IPS-18c (cell line): ENCODE data around the gene ORAI2.

Experiments
- H3K4me3 ChIP-seq: 2 replicates; pipeline ENCODE4 v1.7.0; 2013; ENCODE audit warnings: low read depth, mild to moderate bottlenecking, low read length, moderate library complexity; ENCODE audit not compliant: insufficient read depth
- H3K9me3 ChIP-seq: one replicate; pipeline ENCODE4 v1.6.1; 2013; ENCODE audit warnings: mild to moderate bottlenecking, low read length, moderate library complexity; ENCODE audit not compliant: control insufficient read depth, insufficient read depth

Gene ORAI2

DNA sequence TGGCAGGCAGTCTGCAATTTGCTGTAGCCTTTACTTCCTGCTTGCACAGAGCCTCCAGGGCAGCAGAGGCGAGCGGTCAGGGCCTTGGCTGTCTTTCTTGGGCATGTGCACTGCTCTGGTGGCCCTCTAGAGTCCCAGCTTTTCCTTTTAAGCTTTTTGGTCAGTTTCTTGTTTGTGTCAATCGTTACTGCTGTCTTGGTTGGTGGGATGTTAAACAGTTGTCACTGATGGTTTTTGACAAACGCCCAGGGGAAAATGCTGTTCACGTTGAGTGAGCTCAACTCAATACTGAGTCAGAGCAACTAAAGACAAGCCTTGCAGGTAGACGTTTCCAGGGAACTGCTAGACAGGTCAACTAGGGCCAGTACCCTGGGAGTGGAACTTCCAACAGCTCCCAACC, 23.3 kb upstream of the ORAI2 start:
- Histone ChIP-seq H3K9me3 (no peaks in the 10 kb centered on the region), H3K4me3 (no peak overlapping the region)

GRCh38 chr7:102410918-102411317, 22.5 kb upstream of the ORAI2 start:
- no peak overlapping the region for H3K4me3 ChIP-seq

DNA sequence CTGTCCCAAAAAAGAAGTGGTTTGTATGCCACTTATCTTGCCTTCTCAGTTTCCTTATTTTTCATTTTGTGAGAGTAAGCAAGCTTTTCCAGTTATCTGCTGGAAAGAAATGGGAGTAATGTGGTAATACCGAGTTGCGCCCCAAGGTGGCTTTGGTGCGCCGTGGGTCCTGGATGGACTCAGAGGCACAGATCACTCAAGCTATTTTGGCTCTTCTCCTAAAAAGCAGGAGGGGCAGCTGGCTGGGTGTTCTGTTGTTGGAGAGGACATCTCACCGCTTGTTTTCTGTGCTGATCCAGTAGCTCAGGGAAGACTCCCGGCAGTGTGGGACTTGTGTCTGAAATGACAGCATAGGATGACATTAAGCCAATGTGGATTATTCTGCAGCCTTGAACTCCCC, 20.8 kb upstream of the ORAI2 start:
- Histone ChIP-seq H3K9me3 (no peaks in the 10 kb centered on the region), H3K4me3 (no peak overlapping the region)

More at GRCh38 chr7:102410918-102411317, 22.5 kb upstream of the ORAI2 start:
- H3K9me3 ChIP-seq = no peaks in the 10 kb centered on the region

DNA sequence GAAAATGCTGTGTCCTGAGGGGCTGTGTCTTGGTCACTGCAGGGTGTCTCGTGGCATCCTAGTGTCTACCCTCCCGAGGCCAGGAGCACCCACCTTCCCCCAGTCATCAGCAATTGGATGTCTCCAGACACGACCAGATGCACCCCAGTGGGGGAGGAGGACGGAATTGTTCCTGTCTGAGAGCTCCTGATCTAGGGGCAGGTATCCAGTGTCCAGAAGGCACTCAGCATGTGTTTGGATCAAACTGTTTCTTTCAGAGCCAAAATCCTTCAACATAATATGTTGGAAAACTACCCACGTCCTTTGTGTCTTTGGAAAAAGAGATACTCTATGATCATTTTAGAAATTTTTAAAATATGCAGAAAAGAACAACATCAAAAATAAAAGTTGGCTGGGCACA, 20.3 kb upstream of the ORAI2 start:
- Histone ChIP-seq H3K9me3 (no peaks in the 10 kb centered on the region), H3K4me3 (no peak overlapping the region)

DNA sequence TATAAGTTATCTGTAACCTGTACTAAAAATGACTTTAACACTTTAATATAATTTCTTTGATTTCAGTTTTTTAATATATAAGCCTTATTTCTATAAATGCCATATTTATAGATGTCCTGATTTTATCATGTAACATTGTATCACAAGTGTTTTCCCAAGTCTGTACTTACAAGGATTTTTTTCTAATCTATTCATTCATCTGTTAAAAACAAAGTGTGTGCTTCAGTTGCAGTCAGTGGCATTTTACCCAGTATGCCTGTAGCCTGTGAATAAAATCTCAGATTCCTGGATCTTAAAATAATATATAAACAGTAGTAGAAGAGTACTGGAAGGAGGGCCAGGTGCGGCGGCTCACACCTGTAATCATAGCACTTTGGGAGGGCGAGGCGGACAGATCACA, 19.8 kb upstream of the ORAI2 start:
- H3K4me3 ChIP-seq = no peak overlapping the region
- no peaks in the 10 kb centered on the region for H3K9me3 ChIP-seq

DNA sequence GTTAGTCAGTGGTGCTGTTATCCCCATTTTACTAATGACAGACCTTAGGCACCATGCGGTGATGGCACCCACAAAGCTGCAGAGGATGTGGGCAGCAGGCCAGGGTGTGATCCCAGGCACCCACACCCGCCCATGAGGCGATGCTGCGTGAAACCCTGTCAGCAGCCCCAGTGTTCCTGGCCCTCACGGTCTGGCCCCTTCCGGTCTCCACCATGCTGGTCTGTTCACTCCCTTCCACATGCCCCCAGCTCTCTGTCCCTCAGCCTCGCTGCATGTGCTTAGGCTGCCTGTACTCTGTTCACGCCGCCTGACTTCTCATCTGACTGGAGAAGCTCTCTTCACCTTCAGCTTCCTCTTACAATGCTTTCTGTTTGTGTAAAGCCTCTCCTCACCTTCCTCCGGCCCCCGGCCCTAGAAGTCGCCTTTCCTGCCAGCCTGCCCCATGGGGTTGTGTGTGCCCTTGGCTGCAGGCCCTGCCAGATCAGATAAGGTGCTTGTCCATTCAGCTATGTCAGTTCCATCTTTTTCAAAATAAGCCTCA, 17.6 kb upstream of the ORAI2 start:
- H3K4me3 ChIP-seq = no peak overlapping the region
- no peaks in the 10 kb centered on the region for H3K9me3 ChIP-seq

GRCh38 chr7:102416406-102416805, 17.0 kb upstream of the ORAI2 start:
- no peaks in the 10 kb centered on the region for H3K9me3 ChIP-seq

GRCh38 chr7:102417105-102417504, 16.3 kb upstream of the ORAI2 start:
- H3K9me3 ChIP-seq = no peaks in the 10 kb centered on the region
- no peak overlapping the region for H3K4me3 ChIP-seq

More at GRCh38 chr7:102416406-102416805, 17.0 kb upstream of the ORAI2 start:
- H3K4me3 ChIP-seq = no peak overlapping the region

GRCh38 chr7:102418592-102418991, 14.8 kb upstream of the ORAI2 start:
- H3K4me3 ChIP-seq = no peak overlapping the region
- H3K9me3 ChIP-seq = no peaks in the 10 kb centered on the region

DNA sequence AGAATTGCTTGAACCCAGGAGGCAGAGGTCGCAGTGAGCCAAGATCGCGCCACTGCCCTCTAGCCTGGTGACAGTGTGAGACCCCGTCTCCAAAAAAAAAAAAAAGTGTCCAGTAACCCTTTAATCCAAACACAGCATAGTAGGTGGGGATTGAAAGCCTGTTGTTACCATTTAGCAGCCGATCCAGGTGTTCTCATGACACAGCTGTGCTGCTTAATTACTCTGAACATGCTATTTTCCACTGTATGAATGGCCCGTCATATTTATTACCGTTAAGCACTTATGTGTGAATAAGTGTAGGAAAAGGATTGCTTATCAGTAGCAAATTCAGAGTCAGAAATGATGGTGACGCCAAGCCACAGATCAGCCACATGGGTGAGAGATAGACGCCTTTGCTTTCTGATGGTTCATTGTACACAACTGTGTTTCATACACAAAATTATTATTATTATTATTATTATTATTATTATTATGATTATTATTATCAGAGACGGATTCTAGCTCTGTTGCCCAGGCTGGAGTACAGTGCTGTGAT, 11.6 kb upstream of the ORAI2 start:
- no peaks in the 10 kb centered on the region for H3K9me3 ChIP-seq
- no peak overlapping the region for H3K4me3 ChIP-seq

- Histone ChIP-seq H3K9me3 (no peaks in the 10 kb centered on the region), H3K4me3 (no peak overlapping the region)
Observed at GRCh38 chr7:102424129-102424551, 9.2 kb upstream of the ORAI2 start.

GRCh38 chr7:102424787-102425218, 8.6 kb upstream of the ORAI2 start:
- H3K4me3 ChIP-seq = no peak overlapping the region

DNA sequence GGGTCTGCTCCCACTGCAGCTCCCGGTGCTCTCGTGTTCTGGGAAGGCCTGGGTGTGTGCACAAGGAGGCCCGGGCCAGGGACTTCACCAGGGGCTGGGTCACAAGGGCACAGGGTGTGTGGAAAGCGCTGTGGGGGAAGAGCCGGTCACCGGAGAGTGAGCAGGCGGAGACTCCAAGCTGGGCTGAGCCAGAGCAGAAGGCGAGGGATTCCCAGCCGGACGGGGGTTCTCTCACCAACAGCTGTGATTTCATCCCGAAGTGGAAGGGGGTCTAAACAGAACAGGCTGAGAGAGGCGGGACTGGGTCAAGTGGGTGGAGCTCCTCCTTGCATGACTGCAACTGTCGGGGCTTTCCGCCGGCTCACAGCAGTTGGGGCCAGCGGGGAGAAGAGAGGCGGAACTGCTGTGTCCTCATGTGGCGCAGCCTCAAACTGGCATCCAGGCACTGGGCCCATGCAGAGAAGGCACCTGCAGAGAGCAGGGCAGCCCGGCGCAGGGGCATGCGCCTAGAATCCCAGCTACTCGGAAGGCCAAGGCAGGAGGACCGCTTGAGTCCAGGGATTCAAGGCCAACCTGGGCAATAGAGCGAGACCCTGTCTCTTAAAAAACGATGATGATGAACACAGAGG, 7.6 kb upstream of the ORAI2 start:
- H3K4me3 ChIP-seq = no peak overlapping the region
- H3K9me3 ChIP-seq = no peaks in the 10 kb centered on the region

More at GRCh38 chr7:102424787-102425218, 8.6 kb upstream of the ORAI2 start:
- no peaks in the 10 kb centered on the region for H3K9me3 ChIP-seq

DNA sequence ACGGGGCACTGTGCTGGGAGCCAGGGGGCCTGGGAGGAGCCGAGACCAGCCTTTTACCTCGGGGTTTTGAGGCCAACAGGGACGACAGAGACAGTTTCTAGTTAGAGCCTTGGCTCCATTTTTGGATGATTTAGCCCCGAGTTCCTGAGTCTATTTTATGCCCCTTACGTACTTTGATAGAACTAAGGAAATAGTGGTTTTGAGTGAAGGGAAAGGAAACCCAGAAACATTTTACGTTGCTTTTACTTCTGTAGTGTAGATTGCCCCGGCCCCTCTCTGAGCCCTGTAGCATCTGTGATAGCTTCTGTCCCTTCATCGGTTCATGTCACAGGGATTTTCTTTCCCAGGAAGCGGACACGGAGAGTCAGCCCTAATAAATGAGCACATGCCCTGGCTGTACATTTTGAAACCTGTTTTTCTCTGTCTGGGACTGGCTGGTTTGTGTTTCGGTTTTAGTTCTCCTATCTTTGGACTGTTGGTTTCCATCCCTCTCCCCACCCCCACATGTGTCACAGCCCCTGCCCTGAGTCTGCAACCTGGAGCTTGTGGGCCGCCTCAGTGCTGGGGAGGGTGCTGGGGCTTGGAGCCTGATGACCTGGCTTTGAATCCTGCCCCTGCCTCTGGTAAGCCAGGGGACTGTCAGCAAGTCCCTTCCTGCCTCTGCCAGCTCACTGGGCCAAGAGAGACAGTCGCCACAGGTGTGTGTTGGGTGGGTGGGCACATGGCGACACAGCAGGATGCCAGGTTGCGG, 6.9 kb upstream of the ORAI2 start:
- Histone ChIP-seq H3K9me3 (no peaks in the 10 kb centered on the region), H3K4me3 (no peak overlapping the region)

DNA sequence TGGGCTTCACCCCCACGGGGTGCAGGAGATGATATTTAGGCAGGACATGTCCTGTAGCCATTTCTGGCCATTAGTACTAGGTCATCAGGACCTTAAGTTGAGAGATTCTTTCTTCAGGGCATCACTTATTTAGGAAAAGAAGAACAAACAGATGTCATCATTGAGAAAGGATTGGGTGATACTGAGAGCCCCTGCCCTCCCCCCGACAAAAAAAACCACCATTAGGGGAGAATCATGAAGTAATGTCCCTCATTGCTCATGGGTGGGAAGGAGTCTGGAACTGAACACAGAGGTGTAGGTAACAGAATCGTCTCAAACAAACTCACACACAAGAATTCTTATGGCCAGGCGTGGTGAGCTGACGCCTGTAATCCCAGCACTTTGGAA, 6.4 kb upstream of the ORAI2 start:
- no peaks in the 10 kb centered on the region for H3K9me3 ChIP-seq
- no peak overlapping the region for H3K4me3 ChIP-seq

DNA sequence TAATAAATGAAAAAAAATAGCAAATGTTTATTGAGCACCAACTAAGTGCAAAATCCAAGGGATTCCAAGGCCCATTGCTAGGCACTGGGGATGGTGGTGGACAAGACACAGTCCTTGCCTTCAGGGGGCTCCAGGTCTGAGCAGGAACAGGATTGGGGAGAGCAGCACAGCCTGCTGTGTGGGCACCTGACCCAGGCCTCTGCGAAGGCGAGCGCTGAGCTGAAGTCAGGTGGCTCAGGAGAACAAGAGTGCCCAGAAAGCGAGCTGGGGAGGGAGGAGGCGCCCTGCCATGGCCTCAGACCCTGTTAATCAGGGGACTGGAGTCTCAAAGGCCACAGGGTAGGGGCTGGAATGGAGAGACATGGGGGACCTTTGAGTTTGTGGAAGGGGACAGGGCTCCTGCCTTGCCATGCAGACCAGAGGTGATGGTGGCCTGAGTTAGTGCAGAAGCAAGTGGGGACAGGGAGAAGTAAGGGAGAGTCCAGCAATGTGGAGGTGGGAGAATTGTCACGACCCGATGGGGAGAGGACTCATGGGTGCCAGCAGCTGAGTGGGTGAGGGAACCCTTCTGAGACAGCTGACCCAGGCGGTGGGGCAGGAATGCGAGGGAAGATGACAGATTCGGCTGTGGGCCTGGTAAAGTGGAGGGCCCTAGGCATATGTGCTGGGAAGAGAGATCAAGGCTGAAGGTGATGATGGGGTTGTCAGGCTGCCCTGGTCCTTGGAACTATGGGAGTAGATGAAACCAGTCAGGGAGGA, 4.1 kb upstream of the ORAI2 start:
- Histone ChIP-seq H3K9me3 (no peaks in the 10 kb centered on the region), H3K4me3 (no peak overlapping the region)

- H3K9me3 ChIP-seq = no peaks in the 10 kb centered on the region
- H3K4me3 ChIP-seq = no peak overlapping the region
Observed at GRCh38 chr7:102431617-102432298, 1.6 kb upstream of the ORAI2 start.
